ENCODE results near the gene ADAMTS17.

DNA sequence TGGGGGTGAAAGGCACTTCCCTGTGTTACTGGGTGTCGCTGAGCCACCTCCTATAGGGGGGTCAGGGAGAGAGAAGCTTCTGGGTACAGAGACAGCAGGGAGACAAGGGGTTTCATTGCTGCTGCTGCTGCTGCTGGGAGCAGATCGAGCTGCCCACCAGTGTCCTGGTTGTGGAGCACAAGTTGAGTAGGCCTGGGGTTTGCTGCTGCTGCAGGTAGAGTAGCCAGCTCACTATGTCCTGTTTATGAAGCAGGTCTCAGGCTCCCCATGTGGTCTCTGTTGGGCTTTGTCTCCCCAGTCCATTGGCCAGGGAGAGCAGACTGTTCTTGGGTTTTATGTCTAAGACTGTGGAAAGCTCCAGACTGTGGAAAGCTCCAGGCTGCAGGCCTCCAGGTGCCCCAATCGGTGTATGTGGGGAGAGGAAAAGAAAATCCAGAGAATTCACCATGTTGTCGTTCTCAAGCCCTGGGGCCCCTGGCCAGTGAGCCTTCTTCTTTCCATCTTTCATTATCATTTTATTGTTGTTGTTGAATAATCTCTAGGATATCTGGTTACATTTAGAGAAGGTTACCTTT, 157.8 kb downstream of the ADAMTS17 start:
- TF ChIP-seq SP1 (IDR thresholded peaks at IDR 0.05) = no peak
- TF ChIP-seq, protein P1, sequence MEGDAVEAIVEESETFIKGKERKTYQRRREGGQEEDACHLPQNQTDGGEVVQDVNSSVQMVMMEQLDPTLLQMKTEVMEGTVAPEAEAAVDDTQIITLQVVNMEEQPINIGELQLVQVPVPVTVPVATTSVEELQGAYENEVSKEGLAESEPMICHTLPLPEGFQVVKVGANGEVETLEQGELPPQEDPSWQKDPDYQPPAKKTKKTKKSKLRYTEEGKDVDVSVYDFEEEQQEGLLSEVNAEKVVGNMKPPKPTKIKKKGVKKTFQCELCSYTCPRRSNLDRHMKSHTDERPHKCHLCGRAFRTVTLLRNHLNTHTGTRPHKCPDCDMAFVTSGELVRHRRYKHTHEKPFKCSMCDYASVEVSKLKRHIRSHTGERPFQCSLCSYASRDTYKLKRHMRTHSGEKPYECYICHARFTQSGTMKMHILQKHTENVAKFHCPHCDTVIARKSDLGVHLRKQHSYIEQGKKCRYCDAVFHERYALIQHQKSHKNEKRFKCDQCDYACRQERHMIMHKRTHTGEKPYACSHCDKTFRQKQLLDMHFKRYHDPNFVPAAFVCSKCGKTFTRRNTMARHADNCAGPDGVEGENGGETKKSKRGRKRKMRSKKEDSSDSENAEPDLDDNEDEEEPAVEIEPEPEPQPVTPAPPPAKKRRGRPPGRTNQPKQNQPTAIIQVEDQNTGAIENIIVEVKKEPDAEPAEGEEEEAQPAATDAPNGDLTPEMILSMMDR (IDR thresholded peaks at IDR 0.05; ENCODE audit: low read depth, low read length, missing input control) = no peak
